HAP-1 (cell line): ENCODE measurements around the gene VASP.

Experiments used
- DNase-seq, 2 experiments: peaks; one replicate each; pipeline ENCODE4 v3.0.0-alpha.2; 2016 to 2020; ENCODE audit warnings: low spot score in 2 of 2
- H3K27me3 ChIP-seq: fragments of 250-450 bp; sonication (Bioruptor Pico); 2 replicates; pipeline ENCODE4 v1.5.1; 2020; ENCODE audit warnings: low read depth, mild to moderate bottlenecking, moderate library complexity
- H3K36me3 ChIP-seq: fragments of 250-450 bp; sonication (Bioruptor Pico); replicated peaks from 2 replicates; pipeline ENCODE4 v1.5.1; 2020; ENCODE audit warnings: mild to moderate bottlenecking
- H3K4me1 ChIP-seq: fragments of 250-450 bp; sonication (Bioruptor Pico); 2 replicates; pipeline ENCODE4 v1.5.1; 2020; ENCODE audit warnings: mild to moderate bottlenecking
- H3K4me3 ChIP-seq: fragments of 250-450 bp; sonication (Bioruptor Pico); 2 replicates; pipeline ENCODE4 v1.5.1; 2020; ENCODE audit warnings: mild to moderate bottlenecking, moderate library complexity
- H3K9me3 ChIP-seq: fragments of 250-450 bp; sonication (Bioruptor Pico); 2 replicates; pipeline ENCODE4 v1.5.1; 2020; ENCODE audit warnings: mild to moderate bottlenecking, moderate library complexity
- in situ Hi-C: fragments of 300-500 bp; cut with MboI; formaldehyde crosslinking; loops from 3 replicates; pipeline ENCODE4 v1.14.3; 2020; ENCODE audit warnings: low sequenced_read_pairs, inconsistent platforms, mixed read lengths

VASP gene

GRCh38 chr19:45506989-45507871, at the start of gene VASP:
VASP (plus strand) TSS chr19:45507479; CDS start chr19:45507772, 293 bp downstream.
- no peaks in the 10 kb centered on the region; the same call in 1 of the 2 replicates for H3K9me3 ChIP-seq
- no peaks in the 10 kb centered on the region; the same call in 1 of the 2 replicates for H3K36me3 ChIP-seq
- H3K27me3 ChIP-seq = no peaks in the 10 kb centered on the region
- H3K4me1 ChIP-seq = peaks cover 10% of the 10 kb centered on the region
- in situ Hi-C loops = no loop called here
- H3K4me3 ChIP-seq = peak within 1 kb of the TSS; percentile 94
- DNase-seq = peak; percentile 84 to 93

- no peak for DNase-seq
- in situ Hi-C loops = no loop called here
- no peaks in the 10 kb centered on the region for H3K36me3 ChIP-seq
- peaks cover 6% of the 10 kb centered on the region for H3K4me1 ChIP-seq
- no peak overlapping the region for H3K4me3 ChIP-seq
- no peaks in the 10 kb centered on the region for H3K27me3 ChIP-seq
- no peaks in the 10 kb centered on the region for H3K9me3 ChIP-seq
Measured at GRCh38 chr19:45457776-45458175, 49.5 kb upstream of the VASP start.

- H3K27me3 ChIP-seq = no peaks in the 10 kb centered on the region
- no peaks in the 10 kb centered on the region for H3K9me3 ChIP-seq
- peaks cover 5% of the 10 kb centered on the region for H3K4me1 ChIP-seq
- in situ Hi-C loops = no loop called here
- no peak for DNase-seq
- H3K4me3 ChIP-seq = no peak overlapping the region
- no peaks in the 10 kb centered on the region for H3K36me3 ChIP-seq
Measured at GRCh38 chr19:45460807-45461347, 46.4 kb upstream of the VASP start.

- in situ Hi-C loops = no loop called here
- Histone ChIP-seq H3K36me3 (no peaks in the 10 kb centered on the region), H3K4me3 (no peak overlapping the region), H3K9me3 (no peaks in the 10 kb centered on the region), H3K27me3 (no peaks in the 10 kb centered on the region), H3K4me1 (no peaks in the 10 kb centered on the region)
- no peak for DNase-seq
Measured at GRCh38 chr19:45462174-45462573, 45.1 kb upstream of the VASP start.

- in situ Hi-C loops = no loop called here
- Histone ChIP-seq H3K4me3 (no peak overlapping the region), H3K36me3 (no peaks in the 10 kb centered on the region), H3K27me3 (no peaks in the 10 kb centered on the region), H3K4me1 (peaks cover 4% of the 10 kb centered on the region; the same call in 1 of the 2 replicates), H3K9me3 (no peaks in the 10 kb centered on the region)
- DNase-seq = no peak
Measured at GRCh38 chr19:45463241-45463640, 44.0 kb upstream of the VASP start.

GRCh38 chr19:45464274-45464673, 43.0 kb upstream of the VASP start:
- Histone ChIP-seq H3K9me3 (no peaks in the 10 kb centered on the region; the same call in 1 of the 2 replicates), H3K27me3 (no peaks in the 10 kb centered on the region), H3K4me1 (peaks cover 7% of the 10 kb centered on the region; the same call in 1 of the 2 replicates), H3K36me3 (no peaks in the 10 kb centered on the region), H3K4me3 (no peak overlapping the region)
- DNase-seq = no peak
- in situ Hi-C loops = no loop called here

- Histone ChIP-seq H3K4me3 (no peak overlapping the region), H3K4me1 (peaks cover 8% of the 10 kb centered on the region; the same call in 1 of the 2 replicates), H3K27me3 (no peaks in the 10 kb centered on the region), H3K36me3 (no peaks in the 10 kb centered on the region), H3K9me3 (no peaks in the 10 kb centered on the region; the same call in 1 of the 2 replicates)
- DNase-seq = no peak
- in situ Hi-C loops = no loop called here
Measured at GRCh38 chr19:45464852-45465441, 42.3 kb upstream of the VASP start.

GRCh38 chr19:45467115-45467455, 40.2 kb upstream of the VASP start:
- in situ Hi-C loops = no loop called here
- Histone ChIP-seq H3K27me3 (no peaks in the 10 kb centered on the region), H3K36me3 (no peaks in the 10 kb centered on the region), H3K4me3 (peak overlapping the region; percentile 77), H3K9me3 (no peaks in the 10 kb centered on the region; the same call in 1 of the 2 replicates), H3K4me1 (peaks cover 12% of the 10 kb centered on the region; the same call in 1 of the 2 replicates)
- no peak for DNase-seq

- in situ Hi-C loops = no loop called here
Measured at GRCh38 chr19:45467456-45468158, 39.7 kb upstream of the VASP start, which contains the start of gene FOSB. FOSB (plus strand) TSS chr19:45467996; CDS start chr19:45468587, 591 bp downstream.

GRCh38 chr19:45468159-45468651, 39.1 kb upstream of the VASP start:
- peak in 1 of 2 experiments; percentile 55 for DNase-seq
- Histone ChIP-seq H3K36me3 (no peaks in the 10 kb centered on the region), H3K4me3 (peak overlapping the region; percentile 77), H3K9me3 (no peaks in the 10 kb centered on the region; the same call in 1 of the 2 replicates), H3K27me3 (no peaks in the 10 kb centered on the region), H3K4me1 (peaks cover 12% of the 10 kb centered on the region; the same call in 1 of the 2 replicates)
- in situ Hi-C loops = no loop called here

More at GRCh38 chr19:45467456-45468158, 39.7 kb upstream of the VASP start, which contains the start of gene FOSB:
- Histone ChIP-seq H3K27me3 (no peaks in the 10 kb centered on the region), H3K9me3 (no peaks in the 10 kb centered on the region; the same call in 1 of the 2 replicates), H3K4me1 (peaks cover 12% of the 10 kb centered on the region; the same call in 1 of the 2 replicates), H3K4me3 (peak within 1 kb of the TSS; percentile 77), H3K36me3 (no peaks in the 10 kb centered on the region)
- DNase-seq = peak; percentile 93 to 96

- H3K36me3 ChIP-seq = no peaks in the 10 kb centered on the region
- in situ Hi-C loops = no loop called here
- no peaks in the 10 kb centered on the region for H3K27me3 ChIP-seq
- H3K4me1 ChIP-seq = peaks cover 12% of the 10 kb centered on the region; the same call in 1 of the 2 replicates
- H3K9me3 ChIP-seq = no peaks in the 10 kb centered on the region; the same call in 1 of the 2 replicates
- H3K4me3 ChIP-seq = peak overlapping the region; percentile 77
- DNase-seq = no peak
Measured at GRCh38 chr19:45468803-45469131, 38.5 kb upstream of the VASP start.

- in situ Hi-C loops = no loop called here
- Histone ChIP-seq H3K4me3 (peak overlapping the region; percentile 77), H3K36me3 (no peaks in the 10 kb centered on the region), H3K9me3 (no peaks in the 10 kb centered on the region; the same call in 1 of the 2 replicates), H3K27me3 (no peaks in the 10 kb centered on the region), H3K4me1 (peaks cover 12% of the 10 kb centered on the region; the same call in 1 of the 2 replicates)
- DNase-seq = peak; percentile 93 to 97
Measured at GRCh38 chr19:45469132-45469944, 37.9 kb upstream of the VASP start.
